ENCODE results near the gene GTF3C1.

GTF3C1 gene

GRCh38 chr16:27544671-27545070, 5.0 kb downstream of the GTF3C1 start:
- H3K27ac ChIP-seq (ENCODE audit: low read depth, low read length), result no peak overlapping the region
- H3K9me3 ChIP-seq (ENCODE audit: control insufficient read depth in 1 of 2, low read length in 2 of 2), result no peaks in the 10 kb centered on the region
- H3K9ac ChIP-seq (ENCODE audit: low read depth in 1 of 2, low read length in 2 of 2), result no peak overlapping the region
- peaks cover 40 to 57% of the 10 kb centered on the region in 2 donors for H3K36me3 ChIP-seq (ENCODE audit: control insufficient read depth in 1 of 2, insufficient read depth in 2 of 2, low read length in 2 of 2)
- no peaks in the 10 kb centered on the region for H3K27me3 ChIP-seq (ENCODE audit: control insufficient read depth in 1 of 2, insufficient read depth in 2 of 2, low read length in 2 of 2)
- peaks cover 13 to 17% of the 10 kb centered on the region in 2 donors for H3K4me1 ChIP-seq (ENCODE audit: control insufficient read depth in 1 of 2, insufficient read depth in 2 of 2, low read length in 2 of 2)
- no peak overlapping the region for H3K4me3 ChIP-seq (ENCODE audit: low read depth in 1 of 2, low read length in 2 of 2)

GRCh38 chr16:27543801-27544200, 5.9 kb downstream of the GTF3C1 start:
- Histone ChIP-seq H3K27me3 (ENCODE audit: control insufficient read depth in 1 of 2, insufficient read depth in 2 of 2, low read length in 2 of 2) (no peaks in the 10 kb centered on the region), H3K4me1 (ENCODE audit: control insufficient read depth in 1 of 2, insufficient read depth in 2 of 2, low read length in 2 of 2) (peaks cover 11 to 13% of the 10 kb centered on the region in 2 donors), H3K9ac (ENCODE audit: low read depth in 1 of 2, low read length in 2 of 2) (no peak overlapping the region), H3K27ac (ENCODE audit: low read depth, low read length) (no peak overlapping the region), H3K9me3 (ENCODE audit: control insufficient read depth in 1 of 2, low read length in 2 of 2) (no peaks in the 10 kb centered on the region), H3K36me3 (ENCODE audit: control insufficient read depth in 1 of 2, insufficient read depth in 2 of 2, low read length in 2 of 2) (peaks cover 49 to 65% of the 10 kb centered on the region in 2 donors), H3K4me3 (ENCODE audit: low read depth in 1 of 2, low read length in 2 of 2) (no peak overlapping the region)

DNA sequence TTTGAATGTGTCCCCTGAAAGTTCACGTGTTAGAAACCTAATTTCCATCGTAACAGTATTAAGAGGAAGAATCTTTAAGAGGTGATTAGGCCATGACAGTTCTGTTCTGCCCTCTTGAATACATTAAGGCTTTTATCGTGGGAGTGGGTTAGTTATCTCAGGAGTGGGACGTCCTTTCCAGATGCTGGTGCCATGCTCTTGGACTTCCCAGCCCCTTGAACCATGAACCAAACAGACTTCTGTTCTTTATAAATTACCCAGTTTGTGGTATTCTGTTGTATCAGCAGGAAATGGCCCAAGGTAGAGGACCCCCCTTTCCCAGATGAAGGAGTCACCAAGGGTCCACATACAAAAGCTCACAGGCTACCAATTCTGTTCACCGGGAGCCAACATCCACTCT, 10.1 kb downstream of the GTF3C1 start:
- H3K4me3 ChIP-seq (ENCODE audit: low read depth in 1 of 2, low read length in 2 of 2), result no peak overlapping the region
- H3K27me3 ChIP-seq (ENCODE audit: control insufficient read depth in 1 of 2, insufficient read depth in 2 of 2, low read length in 2 of 2), result no peaks in the 10 kb centered on the region
- no peaks in the 10 kb centered on the region for H3K9me3 ChIP-seq (ENCODE audit: control insufficient read depth in 1 of 2, low read length in 2 of 2)
- H3K36me3 ChIP-seq (ENCODE audit: control insufficient read depth in 1 of 2, insufficient read depth in 2 of 2, low read length in 2 of 2), result peaks cover 52 to 90% of the 10 kb centered on the region in 2 donors
- H3K4me1 ChIP-seq (ENCODE audit: control insufficient read depth in 1 of 2, insufficient read depth in 2 of 2, low read length in 2 of 2), result no peaks in the 10 kb centered on the region
- H3K9ac ChIP-seq (ENCODE audit: low read depth in 1 of 2, low read length in 2 of 2), result no peak overlapping the region
- no peak overlapping the region for H3K27ac ChIP-seq (ENCODE audit: low read depth, low read length)

DNA sequence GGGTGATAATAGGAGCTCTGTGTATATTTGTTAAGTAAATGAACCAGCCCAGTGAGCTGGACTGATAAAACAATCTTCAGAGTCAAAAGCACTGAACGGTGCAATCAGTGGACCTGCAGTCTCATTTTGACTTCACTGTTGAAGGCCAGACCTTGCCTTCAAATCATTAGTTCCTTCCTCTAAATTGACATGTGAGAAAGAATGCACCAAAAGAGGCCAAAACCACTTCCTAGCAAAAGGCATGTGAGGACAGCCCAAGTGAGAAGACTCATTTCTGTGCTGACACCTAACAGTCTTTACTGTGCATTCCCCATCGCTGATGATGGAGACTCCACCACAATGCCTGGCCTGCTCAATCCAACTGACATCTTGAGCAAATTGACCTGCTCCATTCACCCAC, 10.6 kb downstream of the GTF3C1 start:
- Histone ChIP-seq H3K36me3 (ENCODE audit: control insufficient read depth in 1 of 2, insufficient read depth in 2 of 2, low read length in 2 of 2) (peaks cover 52 to 89% of the 10 kb centered on the region in 2 donors), H3K9ac (ENCODE audit: low read depth in 1 of 2, low read length in 2 of 2) (no peak overlapping the region), H3K4me3 (ENCODE audit: low read depth in 1 of 2, low read length in 2 of 2) (no peak overlapping the region), H3K9me3 (ENCODE audit: control insufficient read depth in 1 of 2, low read length in 2 of 2) (no peaks in the 10 kb centered on the region), H3K27me3 (ENCODE audit: control insufficient read depth in 1 of 2, insufficient read depth in 2 of 2, low read length in 2 of 2) (no peaks in the 10 kb centered on the region), H3K4me1 (ENCODE audit: control insufficient read depth in 1 of 2, insufficient read depth in 2 of 2, low read length in 2 of 2) (no peaks in the 10 kb centered on the region), H3K27ac (ENCODE audit: low read depth, low read length) (no peak overlapping the region)

DNA sequence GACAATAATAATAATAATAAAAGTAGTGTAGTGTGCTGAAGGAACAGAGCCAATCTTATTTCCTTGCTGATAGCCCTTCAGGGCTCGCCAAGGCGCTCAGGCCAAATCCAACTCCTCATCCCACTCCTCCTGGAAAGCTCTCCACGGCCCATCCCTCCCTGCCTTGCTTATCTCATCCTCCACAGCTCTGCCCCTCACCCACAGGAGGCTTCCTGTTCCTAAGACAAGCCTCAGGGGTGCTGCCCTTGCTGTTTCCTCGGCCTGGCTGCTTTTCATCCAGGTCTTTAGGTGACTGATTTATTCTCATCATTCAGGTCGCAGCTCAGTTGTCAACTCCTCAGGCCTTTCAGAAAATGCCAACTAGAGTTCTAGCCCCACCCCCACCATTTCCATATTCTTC, 11.2 kb downstream of the GTF3C1 start:
- Histone ChIP-seq H3K27me3 (ENCODE audit: control insufficient read depth in 1 of 2, insufficient read depth in 2 of 2, low read length in 2 of 2) (no peaks in the 10 kb centered on the region), H3K4me3 (ENCODE audit: low read depth in 1 of 2, low read length in 2 of 2) (no peak overlapping the region), H3K9me3 (ENCODE audit: control insufficient read depth in 1 of 2, low read length in 2 of 2) (no peaks in the 10 kb centered on the region), H3K4me1 (ENCODE audit: control insufficient read depth in 1 of 2, insufficient read depth in 2 of 2, low read length in 2 of 2) (no peaks in the 10 kb centered on the region), H3K9ac (ENCODE audit: low read depth in 1 of 2, low read length in 2 of 2) (no peak overlapping the region), H3K36me3 (ENCODE audit: control insufficient read depth in 1 of 2, insufficient read depth in 2 of 2, low read length in 2 of 2) (peaks cover 49 to 86% of the 10 kb centered on the region in 2 donors), H3K27ac (ENCODE audit: low read depth, low read length) (no peak overlapping the region)

DNA sequence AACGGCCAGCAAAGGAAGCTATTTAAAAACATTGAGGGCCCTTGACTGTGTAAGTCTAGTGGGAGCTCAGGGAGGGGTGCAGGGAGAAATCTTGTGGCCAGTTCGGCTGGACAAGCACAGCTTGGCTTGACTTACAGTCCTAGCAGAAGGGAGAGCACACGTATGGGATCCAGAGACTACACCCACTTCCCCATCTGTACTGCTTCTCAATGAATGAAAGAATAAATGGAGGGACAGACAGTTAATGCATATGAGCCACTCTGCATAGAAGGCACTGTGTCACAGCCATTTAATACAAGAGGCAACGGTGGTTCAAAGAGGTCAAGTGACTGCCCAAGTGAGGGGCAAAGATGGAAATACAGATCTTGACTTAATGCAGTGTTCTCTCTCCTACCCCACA, 15.5 kb downstream of the GTF3C1 start:
- Histone ChIP-seq H3K27ac (ENCODE audit: low read depth, low read length) (no peak overlapping the region), H3K27me3 (ENCODE audit: control insufficient read depth in 1 of 2, insufficient read depth in 2 of 2, low read length in 2 of 2) (no peaks in the 10 kb centered on the region), H3K4me3 (ENCODE audit: low read depth in 1 of 2, low read length in 2 of 2) (no peak overlapping the region), H3K36me3 (ENCODE audit: control insufficient read depth in 1 of 2, insufficient read depth in 2 of 2, low read length in 2 of 2) (peaks cover 37 to 87% of the 10 kb centered on the region in 2 donors), H3K4me1 (ENCODE audit: control insufficient read depth in 1 of 2, insufficient read depth in 2 of 2, low read length in 2 of 2) (no peaks in the 10 kb centered on the region), H3K9ac (ENCODE audit: low read depth in 1 of 2, low read length in 2 of 2) (no peak overlapping the region), H3K9me3 (ENCODE audit: control insufficient read depth in 1 of 2, low read length in 2 of 2) (no peaks in the 10 kb centered on the region)

DNA sequence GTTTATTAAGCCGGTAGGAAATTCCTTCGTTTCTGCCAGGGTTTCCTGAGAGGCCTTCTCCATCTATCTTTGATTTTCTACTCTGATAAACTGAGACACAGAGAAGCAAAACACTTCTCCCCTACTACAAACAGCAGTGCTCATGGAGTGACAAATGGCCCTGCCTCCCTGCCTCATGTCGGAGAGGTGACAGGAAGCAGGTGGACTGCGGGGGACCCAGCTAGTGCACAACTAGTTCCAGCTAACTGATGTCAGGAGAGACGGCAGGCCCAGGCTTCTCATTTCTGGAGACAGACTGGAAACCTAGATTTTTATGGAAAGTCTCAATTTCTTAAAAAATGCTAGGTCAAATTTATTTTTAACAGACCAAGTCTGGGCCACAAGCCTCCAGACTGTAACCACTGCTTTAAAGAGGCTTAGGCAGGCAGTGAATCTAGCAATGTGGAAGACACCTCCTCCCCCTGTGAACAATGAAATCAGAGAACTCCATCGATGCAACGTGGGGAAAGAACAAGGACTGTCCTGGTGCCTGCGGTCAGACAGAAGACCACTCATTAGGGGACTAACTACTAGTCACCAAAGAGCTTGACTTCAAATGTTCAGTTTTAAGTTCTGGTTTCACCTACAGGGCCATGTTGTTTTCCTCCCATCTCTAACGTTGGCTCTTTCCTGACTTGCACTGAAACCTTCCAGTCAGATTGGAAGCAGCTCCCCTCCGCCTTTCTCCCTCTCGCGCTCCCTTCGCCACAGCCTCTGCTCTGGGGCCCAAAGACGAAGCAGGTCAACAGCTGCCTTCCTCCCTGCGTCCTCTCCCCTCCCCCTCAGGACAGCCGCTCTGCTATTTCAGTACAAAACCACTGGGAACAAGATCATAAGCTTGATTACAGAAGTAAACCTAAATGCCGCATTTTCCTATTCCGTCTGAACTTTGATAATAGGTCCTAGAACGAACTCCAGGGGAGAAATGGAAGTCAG, 17.6 kb downstream of the GTF3C1 start:
- H3K9ac ChIP-seq (ENCODE audit: low read depth in 1 of 2, low read length in 2 of 2), result no peak overlapping the region
- no peak overlapping the region for H3K4me3 ChIP-seq (ENCODE audit: low read depth in 1 of 2, low read length in 2 of 2)
- H3K4me1 ChIP-seq (ENCODE audit: control insufficient read depth in 1 of 2, insufficient read depth in 2 of 2, low read length in 2 of 2), result no peaks in the 10 kb centered on the region
- no peaks in the 10 kb centered on the region for H3K9me3 ChIP-seq (ENCODE audit: control insufficient read depth in 1 of 2, low read length in 2 of 2)
- no peaks in the 10 kb centered on the region for H3K27me3 ChIP-seq (ENCODE audit: control insufficient read depth in 1 of 2, insufficient read depth in 2 of 2, low read length in 2 of 2)
- H3K36me3 ChIP-seq (ENCODE audit: control insufficient read depth in 1 of 2, insufficient read depth in 2 of 2, low read length in 2 of 2), result peaks cover 35 to 89% of the 10 kb centered on the region in 2 donors
- no peak overlapping the region for H3K27ac ChIP-seq (ENCODE audit: low read depth, low read length)

- Histone ChIP-seq H3K36me3 (ENCODE audit: control insufficient read depth in 1 of 2, insufficient read depth in 2 of 2, low read length in 2 of 2) (peaks cover 35 to 88% of the 10 kb centered on the region in 2 donors), H3K27me3 (ENCODE audit: control insufficient read depth in 1 of 2, insufficient read depth in 2 of 2, low read length in 2 of 2) (no peaks in the 10 kb centered on the region), H3K9ac (ENCODE audit: low read depth in 1 of 2, low read length in 2 of 2) (no peak overlapping the region), H3K27ac (ENCODE audit: low read depth, low read length) (no peak overlapping the region), H3K4me1 (ENCODE audit: control insufficient read depth in 1 of 2, insufficient read depth in 2 of 2, low read length in 2 of 2) (no peaks in the 10 kb centered on the region), H3K9me3 (ENCODE audit: control insufficient read depth in 1 of 2, low read length in 2 of 2) (no peaks in the 10 kb centered on the region), H3K4me3 (ENCODE audit: low read depth in 1 of 2, low read length in 2 of 2) (no peak overlapping the region)
These were observed 18.5 kb downstream of the GTF3C1 start for GRCh38 chr16:27531186-27531585.

GRCh38 chr16:27529962-27530361, 19.8 kb downstream of the GTF3C1 start:
- no peaks in the 10 kb centered on the region for H3K9me3 ChIP-seq (ENCODE audit: control insufficient read depth in 1 of 2, low read length in 2 of 2)
- H3K4me3 ChIP-seq (ENCODE audit: low read depth in 1 of 2, low read length in 2 of 2), result no peak overlapping the region
- H3K4me1 ChIP-seq (ENCODE audit: control insufficient read depth in 1 of 2, insufficient read depth in 2 of 2, low read length in 2 of 2), result no peaks in the 10 kb centered on the region
- H3K27me3 ChIP-seq (ENCODE audit: control insufficient read depth in 1 of 2, insufficient read depth in 2 of 2, low read length in 2 of 2), result no peaks in the 10 kb centered on the region
- H3K9ac ChIP-seq (ENCODE audit: low read depth in 1 of 2, low read length in 2 of 2), result no peak overlapping the region
- peaks cover 42 to 90% of the 10 kb centered on the region in 2 donors for H3K36me3 ChIP-seq (ENCODE audit: control insufficient read depth in 1 of 2, insufficient read depth in 2 of 2, low read length in 2 of 2)
- no peak overlapping the region for H3K27ac ChIP-seq (ENCODE audit: low read depth, low read length)

DNA sequence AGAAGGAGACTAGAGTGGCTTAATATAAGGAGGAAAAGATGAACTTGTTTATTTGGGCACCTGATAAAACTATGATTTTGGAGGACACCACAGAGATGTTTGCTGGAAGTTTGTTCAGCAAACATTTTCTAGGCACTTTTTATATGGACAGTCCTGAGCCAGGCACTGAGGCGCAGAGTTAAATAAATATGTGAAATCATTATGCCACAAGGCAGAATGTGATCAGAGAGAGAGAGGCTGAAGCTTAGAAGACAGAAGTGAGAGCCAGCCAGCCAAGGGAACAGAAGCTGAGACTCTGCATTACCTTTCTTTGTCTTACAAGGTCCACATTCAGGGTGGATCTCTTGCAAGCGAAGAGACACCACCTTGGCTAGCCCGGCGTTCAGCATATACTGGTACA, 21.4 kb downstream of the GTF3C1 start:
- H3K9ac ChIP-seq (ENCODE audit: low read depth in 1 of 2, low read length in 2 of 2), result no peak overlapping the region
- no peaks in the 10 kb centered on the region for H3K4me1 ChIP-seq (ENCODE audit: control insufficient read depth in 1 of 2, insufficient read depth in 2 of 2, low read length in 2 of 2)
- no peak overlapping the region for H3K27ac ChIP-seq (ENCODE audit: low read depth, low read length)
- no peaks in the 10 kb centered on the region for H3K27me3 ChIP-seq (ENCODE audit: control insufficient read depth in 1 of 2, insufficient read depth in 2 of 2, low read length in 2 of 2)
- H3K4me3 ChIP-seq (ENCODE audit: low read depth in 1 of 2, low read length in 2 of 2), result no peak overlapping the region
- peaks cover 39 to 93% of the 10 kb centered on the region in 2 donors for H3K36me3 ChIP-seq (ENCODE audit: control insufficient read depth in 1 of 2, insufficient read depth in 2 of 2, low read length in 2 of 2)
- no peaks in the 10 kb centered on the region for H3K9me3 ChIP-seq (ENCODE audit: control insufficient read depth in 1 of 2, low read length in 2 of 2)

Measured in duodenal mucosa (tissue), 2 donors.